Erythroblast (primary cell): Measurements from ENCODE around the gene TMEM209.
"Not testable (repeated sequence)": the region's sequence is repeated elsewhere in the genome, so short reads cannot be mapped to it uniquely, and the experiment has no call there.

ENCODE experiments used
- GATA1 ChIP-seq: IDR thresholded peaks from 2 replicates; pipeline ENCODE4 v1.6.1; 2011; ENCODE audit warnings: low read depth, mild to moderate bottlenecking, control low read depth, low read length, moderate library complexity
- POLR2A ChIP-seq: IDR thresholded peaks from 2 replicates; pipeline ENCODE4 v1.6.1; 2011; ENCODE audit warnings: mild to moderate bottlenecking, low read length

DNA sequence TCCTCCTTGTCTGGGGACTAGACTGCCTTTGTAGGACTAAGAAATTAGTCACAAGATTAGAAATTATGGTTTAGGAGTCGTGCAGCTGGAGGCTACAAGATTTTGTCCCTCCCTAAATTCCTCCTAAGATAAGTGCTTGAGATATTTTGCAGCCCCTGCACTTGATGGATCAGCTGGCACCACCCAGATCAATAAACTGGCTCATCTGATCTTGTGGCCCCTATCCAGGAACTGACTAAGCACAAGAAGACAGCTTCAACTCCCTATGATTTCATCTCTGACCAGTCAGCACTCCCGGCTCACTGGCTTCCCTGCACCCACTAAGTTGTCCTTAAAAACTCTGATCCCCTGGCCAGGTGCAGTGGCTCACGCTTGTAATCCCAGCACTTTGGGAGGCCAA is 19.7 kb upstream of the TMEM209 start:
- TF ChIP-seq POLR2A, GATA1: not testable (repeated sequence)
